ENCODE measurements around the gene SMLR1.
"Not testable (repeated sequence)": the region's sequence is repeated elsewhere in the genome, so short reads cannot be mapped to it uniquely, and the experiment has no call there.

SMLR1 gene

GRCh38 chr6:130827247-130828149 lies at the start of gene SMLR1:
Gene SMLR1 (plus strand): TSS chr6:130827406. CDS start chr6:130827414, 8 bp downstream.
- DNase-seq (ENCODE audit: low read depth), result no peak

- peak; percentile 61 for DNase-seq (ENCODE audit: low read depth)
These were observed 48.1 kb upstream of the SMLR1 start for GRCh38 chr6:130778946-130779657.

DNA sequence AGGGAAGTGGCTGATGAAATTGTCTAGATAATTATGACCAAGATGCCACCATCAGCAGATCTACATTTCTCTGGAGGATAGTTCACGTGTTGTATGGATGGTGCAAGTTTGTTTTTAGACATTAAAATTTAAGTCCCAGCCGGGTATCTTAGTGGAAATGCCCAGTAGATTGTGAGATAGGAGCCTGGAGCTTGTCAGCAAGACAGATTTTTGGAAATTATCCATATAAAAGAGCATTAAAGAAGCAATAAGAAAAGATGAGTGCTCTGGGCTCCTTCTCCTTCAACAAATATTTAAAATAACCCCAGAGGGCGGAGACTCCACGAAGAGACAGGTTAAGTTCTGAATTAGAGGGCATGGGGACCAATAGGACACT lies 47.6 kb upstream of the SMLR1 start:
- no peak for DNase-seq (ENCODE audit: low read depth)

- no peak for DNase-seq (ENCODE audit: low read depth)
These were observed 47.1 kb upstream of the SMLR1 start for GRCh38 chr6:130780122-130780521.

- no peak for DNase-seq (ENCODE audit: low read depth)
These were observed 45.6 kb upstream of the SMLR1 start for GRCh38 chr6:130781557-130781956.

GRCh38 chr6:130783416-130784107 lies 43.6 kb upstream of the SMLR1 start:
- no peak for DNase-seq (ENCODE audit: low read depth)

GRCh38 chr6:130787726-130788500 lies 39.3 kb upstream of the SMLR1 start:
- DNase-seq (ENCODE audit: low read depth), result no peak

- no peak for DNase-seq (ENCODE audit: low read depth)
These were observed 38.3 kb upstream of the SMLR1 start for GRCh38 chr6:130788954-130789353.

DNA sequence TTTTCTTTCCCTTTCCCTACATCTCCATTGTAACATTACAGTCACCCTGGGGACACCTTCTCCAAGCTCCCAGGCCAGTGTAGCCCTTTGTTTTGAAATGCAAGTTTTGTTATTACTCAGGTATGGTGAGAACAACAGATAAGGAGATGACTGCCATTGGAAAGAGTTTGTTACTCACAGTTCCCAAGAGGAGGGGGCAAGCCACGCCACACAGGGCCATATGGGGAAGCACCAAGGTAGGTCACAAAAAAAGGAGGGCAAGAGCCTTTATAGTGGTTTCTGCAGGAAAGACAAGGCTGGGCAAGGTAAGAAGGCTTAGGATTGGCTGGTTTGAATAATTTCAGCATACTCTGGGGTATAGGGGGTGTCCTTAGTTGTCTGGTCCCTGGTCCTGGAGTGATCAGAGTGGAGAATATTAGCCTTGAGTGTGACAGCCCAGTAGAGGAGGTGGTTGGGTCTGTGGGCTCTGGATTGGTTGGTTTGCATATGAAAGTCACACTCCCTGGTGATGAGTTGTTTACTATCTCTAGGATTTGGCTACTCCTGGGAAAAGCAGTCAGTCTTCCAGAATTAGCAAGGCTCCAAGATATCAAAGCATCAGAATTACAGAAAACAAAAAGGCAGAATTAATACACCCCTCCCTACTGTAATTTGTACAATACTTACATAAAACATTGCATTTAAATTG lies 33.1 kb upstream of the SMLR1 start:
- no peak for DNase-seq (ENCODE audit: low read depth)

- DNase-seq (ENCODE audit: low read depth), result no peak
These were observed 32.5 kb upstream of the SMLR1 start for GRCh38 chr6:130794738-130795137.

DNA sequence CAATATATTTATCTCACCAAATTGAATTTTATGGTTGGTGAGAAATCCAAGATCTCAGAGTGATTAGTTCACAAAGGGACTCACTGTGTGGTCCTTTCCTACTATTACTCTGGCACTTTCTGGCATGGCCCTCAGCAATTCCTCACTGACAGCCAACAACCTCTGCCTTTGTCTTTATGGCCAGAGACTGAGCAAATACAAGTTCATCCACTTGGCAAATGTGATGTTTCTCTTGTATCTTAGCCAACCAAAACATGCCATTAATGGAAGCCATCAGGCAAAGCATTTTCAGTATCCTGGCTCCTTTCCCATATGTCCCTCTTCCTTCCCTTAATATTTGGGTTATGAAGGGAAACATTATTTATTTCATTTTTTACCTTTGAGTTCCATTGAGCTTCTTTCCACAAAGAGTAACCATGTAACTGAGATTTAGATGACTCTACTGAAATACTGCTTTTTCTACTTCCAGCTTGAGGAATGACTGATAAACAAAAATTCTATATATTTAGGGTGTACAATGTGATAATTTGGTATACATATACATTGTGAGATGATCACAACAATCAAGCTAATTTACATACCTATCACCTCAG lies 30.8 kb upstream of the SMLR1 start:
- no peak for DNase-seq (ENCODE audit: low read depth)

DNA sequence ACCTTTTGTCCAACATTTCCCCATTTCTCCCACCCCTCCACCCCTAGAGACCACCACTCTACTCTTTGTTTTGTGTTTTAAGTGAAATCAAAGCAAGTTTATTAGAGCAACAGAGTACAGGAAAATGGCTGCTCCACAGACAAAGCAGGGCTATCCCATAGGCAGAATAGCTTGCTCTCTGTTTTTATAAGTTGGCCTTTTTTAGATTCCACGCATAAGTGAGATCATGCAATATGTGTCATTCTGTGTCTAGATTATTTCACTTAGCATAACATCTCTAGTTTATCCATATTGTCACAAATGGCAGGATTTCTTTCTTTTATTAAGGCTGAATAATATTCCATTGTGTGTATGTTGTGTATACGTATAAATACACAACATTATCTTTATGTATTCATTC lies 30.1 kb upstream of the SMLR1 start:
- no peak for DNase-seq (ENCODE audit: low read depth)

GRCh38 chr6:130801368-130801767 lies 25.8 kb upstream of the SMLR1 start:
- DNase-seq (ENCODE audit: low read depth), result not testable (repeated sequence)

DNA sequence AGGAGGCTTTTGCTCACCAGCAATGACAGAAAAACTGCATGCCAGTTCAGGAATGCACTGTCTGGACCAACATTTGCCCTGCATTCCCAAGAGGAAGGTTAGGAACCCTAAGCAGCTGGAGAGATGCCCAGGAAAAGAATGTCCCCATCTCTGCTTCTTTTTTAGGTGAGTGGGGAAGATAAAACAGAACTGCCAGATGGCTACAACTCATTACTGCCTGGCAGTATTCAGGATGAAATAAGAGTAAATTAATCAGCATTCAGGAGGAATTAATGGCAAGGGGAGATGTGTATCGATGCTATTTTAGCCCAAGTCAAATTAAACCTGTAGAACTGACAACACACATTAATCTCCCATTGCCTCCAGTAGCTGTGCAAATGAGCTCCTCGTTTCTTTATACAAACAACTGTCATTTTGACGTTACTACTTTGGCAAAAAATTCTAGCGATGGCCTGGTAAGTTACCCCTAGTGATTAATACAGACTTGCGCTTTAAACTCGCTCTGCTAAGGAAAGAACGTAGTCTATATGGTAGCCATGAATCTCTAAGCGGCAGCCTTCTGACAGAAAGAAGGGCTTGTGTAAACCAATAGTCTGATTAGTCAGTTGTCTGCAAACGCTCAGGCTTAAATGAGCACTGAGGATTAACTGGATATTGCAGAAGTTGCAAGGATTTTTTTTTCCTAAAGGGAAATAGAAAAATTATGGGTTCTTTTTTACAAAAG lies 16.7 kb upstream of the SMLR1 start:
- DNase-seq (ENCODE audit: low read depth), result peak; percentile 2

DNA sequence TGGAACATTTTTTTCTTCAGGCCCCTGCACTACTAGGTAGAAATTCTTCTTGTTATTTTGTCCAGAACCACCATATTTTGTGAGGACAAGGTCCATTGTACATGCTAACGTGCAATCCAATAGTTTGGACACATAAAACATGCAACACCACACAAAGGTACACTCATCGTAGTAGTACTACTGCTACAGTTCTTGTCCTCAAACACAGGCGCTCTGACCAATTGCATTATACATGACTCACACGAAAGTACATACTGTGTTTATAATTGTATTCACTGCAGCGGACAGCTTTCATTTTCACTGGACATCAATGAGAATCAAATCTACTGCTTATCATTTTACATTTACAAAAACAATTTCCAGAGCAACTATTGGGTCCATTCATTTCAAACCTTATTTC lies 15.3 kb upstream of the SMLR1 start:
- DNase-seq (ENCODE audit: low read depth), result no peak

DNA sequence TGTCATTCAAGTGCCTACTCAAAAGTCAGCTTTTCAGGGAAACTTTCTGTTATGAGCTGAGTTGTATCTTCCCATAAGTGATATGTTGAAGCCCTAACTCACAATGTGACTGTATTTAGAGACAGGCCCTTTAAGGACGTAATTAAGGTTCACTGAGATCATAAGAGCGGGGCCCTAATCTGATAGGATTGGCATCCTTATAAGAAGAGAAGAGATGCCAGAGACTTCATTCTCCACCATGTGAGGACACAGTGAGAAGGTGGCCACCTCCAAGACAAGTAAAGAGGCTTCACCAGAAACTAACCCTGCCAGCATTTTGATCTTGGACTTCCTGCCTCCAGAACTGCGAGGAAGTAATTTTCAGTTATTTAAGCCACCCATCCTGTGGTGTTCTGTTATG lies 12.7 kb upstream of the SMLR1 start:
- DNase-seq (ENCODE audit: low read depth), result no peak

- no peak for DNase-seq (ENCODE audit: low read depth)
These were observed 11.8 kb upstream of the SMLR1 start for GRCh38 chr6:130815200-130816071.

DNA sequence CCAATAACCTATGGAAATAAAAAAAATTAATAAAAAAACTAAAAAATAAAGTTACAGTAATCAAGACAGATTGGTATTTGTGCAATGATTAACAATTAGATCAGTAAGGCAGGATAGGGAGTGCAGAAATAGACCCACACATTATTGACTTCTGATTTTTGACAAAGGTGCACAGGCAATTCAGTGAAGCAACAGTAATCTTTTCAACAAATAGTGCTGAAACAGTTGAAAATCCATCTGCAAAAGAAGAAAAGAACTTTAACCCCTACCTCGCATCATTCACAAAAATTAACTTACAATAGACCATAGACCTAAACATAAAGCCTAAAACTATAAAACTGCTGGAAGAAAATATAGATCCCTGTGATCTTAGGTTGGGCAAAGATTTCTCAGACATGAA lies 4.5 kb upstream of the SMLR1 start:
- no peak for DNase-seq (ENCODE audit: low read depth)

DNA sequence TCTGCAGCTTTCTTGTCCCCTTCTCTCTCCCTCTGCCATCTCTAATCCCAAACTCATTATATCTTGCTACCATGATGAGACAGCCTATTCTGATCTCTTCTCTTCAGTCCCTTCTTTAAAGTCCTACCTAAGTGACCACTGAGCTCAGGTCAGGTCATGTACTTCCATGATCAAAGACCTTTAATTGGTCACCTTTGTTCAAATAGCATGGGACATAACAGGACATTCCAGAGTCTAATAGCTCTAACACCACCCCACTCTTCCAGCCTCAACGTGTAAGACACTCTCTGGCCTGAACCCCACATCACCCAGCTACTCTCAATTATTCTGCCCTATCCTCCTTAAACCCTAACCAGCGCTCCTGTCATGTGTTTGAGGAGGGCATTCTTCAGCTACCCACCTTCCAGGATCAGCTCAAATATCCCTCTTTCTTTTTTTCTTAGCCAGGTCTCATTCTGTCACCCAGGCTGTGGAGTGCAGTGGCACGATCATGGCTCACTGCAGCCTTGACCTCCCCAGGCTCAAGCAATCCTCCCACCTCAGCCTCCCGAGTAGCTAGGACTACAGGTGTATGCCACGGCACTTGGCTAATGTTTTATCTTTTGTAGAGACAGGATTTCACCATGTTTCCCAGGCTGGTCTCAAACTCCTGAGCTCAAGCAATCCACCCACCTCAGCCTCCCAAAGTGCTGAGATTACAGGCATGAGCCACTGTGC lies 2.1 kb upstream of the SMLR1 start:
- no peak for DNase-seq (ENCODE audit: low read depth)

Measured in GM04504 (cell line).